Measurements from ENCODE around the gene UBL4B.

DNA sequence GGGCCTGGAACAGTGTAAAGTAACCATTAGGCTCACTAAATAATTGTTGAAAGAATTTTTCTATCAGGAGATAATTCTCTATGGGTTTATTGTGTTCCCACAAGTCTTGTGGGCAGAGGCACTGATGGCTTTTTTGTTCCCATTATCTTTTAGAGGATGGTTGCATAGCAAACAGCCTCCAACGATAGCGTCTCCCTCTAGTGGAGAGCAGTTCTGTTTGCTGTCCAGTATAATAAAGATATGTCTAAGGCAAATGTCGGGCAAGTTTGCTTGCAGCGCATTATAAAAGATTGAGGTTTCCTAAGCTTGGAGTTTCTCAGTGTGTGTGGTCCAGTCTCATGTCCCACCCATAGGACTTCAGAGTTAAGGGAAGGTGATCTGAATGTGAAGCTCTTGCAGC, 36.7 kb downstream of the UBL4B start:
- TF ChIP-seq, protein P1, sequence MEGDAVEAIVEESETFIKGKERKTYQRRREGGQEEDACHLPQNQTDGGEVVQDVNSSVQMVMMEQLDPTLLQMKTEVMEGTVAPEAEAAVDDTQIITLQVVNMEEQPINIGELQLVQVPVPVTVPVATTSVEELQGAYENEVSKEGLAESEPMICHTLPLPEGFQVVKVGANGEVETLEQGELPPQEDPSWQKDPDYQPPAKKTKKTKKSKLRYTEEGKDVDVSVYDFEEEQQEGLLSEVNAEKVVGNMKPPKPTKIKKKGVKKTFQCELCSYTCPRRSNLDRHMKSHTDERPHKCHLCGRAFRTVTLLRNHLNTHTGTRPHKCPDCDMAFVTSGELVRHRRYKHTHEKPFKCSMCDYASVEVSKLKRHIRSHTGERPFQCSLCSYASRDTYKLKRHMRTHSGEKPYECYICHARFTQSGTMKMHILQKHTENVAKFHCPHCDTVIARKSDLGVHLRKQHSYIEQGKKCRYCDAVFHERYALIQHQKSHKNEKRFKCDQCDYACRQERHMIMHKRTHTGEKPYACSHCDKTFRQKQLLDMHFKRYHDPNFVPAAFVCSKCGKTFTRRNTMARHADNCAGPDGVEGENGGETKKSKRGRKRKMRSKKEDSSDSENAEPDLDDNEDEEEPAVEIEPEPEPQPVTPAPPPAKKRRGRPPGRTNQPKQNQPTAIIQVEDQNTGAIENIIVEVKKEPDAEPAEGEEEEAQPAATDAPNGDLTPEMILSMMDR (IDR thresholded peaks at IDR 0.05): no peak
- no peak for TF ChIP-seq POLR2AphosphoS5 (IDR thresholded peaks at IDR 0.05)
- TF ChIP-seq POLR2A (IDR thresholded peaks at IDR 0.05): no peak

Measured in suprapubic skin (tissue), 4 donors.